WTC11 (cell line): ENCODE data around the gene ARMH4.

ENCODE experiments used
- CTCF ChIP-seq: fragments of 200-600 bp; IDR thresholded peaks from 2 replicates; pipeline ENCODE4 v1.8.0; 2022; ENCODE audit warnings: antibody characterized with exemption
- EMX1 ChIP-seq: fragments of 250-450 bp; sonication (Bioruptor Pico); IDR thresholded peaks from 2 replicates; pipeline ENCODE4 v1.8.0; 2021; ENCODE audit warnings: mild to moderate bottlenecking
- OVOL2 ChIP-seq: fragments of 250-450 bp; sonication (Bioruptor Pico); IDR thresholded peaks from 2 replicates; pipeline ENCODE4 v1.9.0; 2021; ENCODE audit warnings: mild to moderate bottlenecking, borderline replicate concordance
- SMAD4 ChIP-seq: sonication (generic); formaldehyde crosslinking; IDR thresholded peaks from 2 replicates; pipeline ENCODE4 v1.8.0; 2022; ENCODE audit warnings: mild to moderate bottlenecking, missing genetic modification reagents
- ZNF532 ChIP-seq: fragments of 250-450 bp; sonication (Bioruptor Pico); IDR thresholded peaks from 2 replicates; pipeline ENCODE4 v1.9.0; 2021; ENCODE audit warnings: mild to moderate bottlenecking, borderline replicate concordance

- TF ChIP-seq CTCF (no peak), SMAD4 (no peak), ZNF532 (CRISPR knock-in tag) (no peak), OVOL2 (CRISPR knock-in tag) (no peak), EMX1 (CRISPR knock-in tag) (no peak)
These were observed 10.1 kb downstream of the ARMH4 start for GRCh38 chr14:58141893-58142292.
